GM06990 (cell line): Measurements from ENCODE around the gene ACSS1.

Experiments
- DNase-seq: peaks from one replicate; pipeline ENCODE4 v3.0.0-alpha.2; 2011; ENCODE audit not compliant: insufficient read length; ENCODE audit errors: extremely low read depth
- H3K27me3 ChIP-seq: replicated peaks from 2 replicates; pipeline ENCODE4 v1.6.0; 2011; ENCODE audit warnings: low read length; ENCODE audit not compliant: control insufficient read depth, insufficient read depth
- H3K36me3 ChIP-seq: 2 replicates; pipeline ENCODE4 v1.5.1; 2011; ENCODE audit warnings: low read length; ENCODE audit not compliant: control insufficient read depth, insufficient read depth
- H3K4me3 ChIP-seq: replicated peaks from 2 replicates; pipeline ENCODE4 v1.5.1; 2011; ENCODE audit warnings: low read depth, mild to moderate bottlenecking, control low read depth, low read length
- TF ChIP-seq, protein P1 (sequence below): IDR thresholded peaks from 2 replicates; pipeline ENCODE4 v1.5.1; 2011; ENCODE audit warnings: low read length, control low read depth, mild to moderate bottlenecking, inconsistent platforms; ENCODE audit not compliant: insufficient read depth, poor library complexity, severe bottlenecking

The ACSS1 gene

DNA sequence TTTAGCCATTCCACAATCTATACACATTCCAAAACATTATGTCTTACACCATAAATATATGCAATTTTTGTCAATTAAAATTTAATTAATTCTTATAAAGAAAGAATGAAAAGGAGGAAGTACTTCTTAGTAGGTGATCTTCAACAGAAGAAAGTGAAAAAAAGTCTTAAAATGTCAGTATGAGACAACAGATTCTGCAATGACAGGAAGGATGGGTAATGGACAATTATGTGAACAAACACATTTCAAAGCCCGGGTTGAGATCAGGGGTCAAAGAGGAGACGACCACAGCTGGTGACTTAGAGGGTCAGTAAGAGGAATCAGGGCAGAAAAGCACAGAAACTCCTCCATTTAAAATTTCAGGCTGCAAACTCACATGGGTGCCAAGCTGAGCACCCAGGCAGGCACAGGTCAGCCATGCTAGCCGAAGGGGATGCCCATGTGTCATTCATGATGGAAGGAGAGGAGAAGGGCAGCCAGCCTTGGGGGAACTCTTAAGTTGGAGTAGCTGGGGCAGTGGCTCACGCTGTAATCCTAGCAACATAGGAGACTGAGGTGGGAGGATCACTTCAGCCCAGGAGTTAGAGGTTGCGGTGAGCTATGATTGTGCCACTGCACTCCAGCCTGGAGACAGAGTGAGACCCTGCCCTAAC is 13.0 kb upstream of the ACSS1 start:
- no peak for DNase-seq
- H3K4me3 ChIP-seq, result no peak overlapping the region
- TF ChIP-seq, protein P1, sequence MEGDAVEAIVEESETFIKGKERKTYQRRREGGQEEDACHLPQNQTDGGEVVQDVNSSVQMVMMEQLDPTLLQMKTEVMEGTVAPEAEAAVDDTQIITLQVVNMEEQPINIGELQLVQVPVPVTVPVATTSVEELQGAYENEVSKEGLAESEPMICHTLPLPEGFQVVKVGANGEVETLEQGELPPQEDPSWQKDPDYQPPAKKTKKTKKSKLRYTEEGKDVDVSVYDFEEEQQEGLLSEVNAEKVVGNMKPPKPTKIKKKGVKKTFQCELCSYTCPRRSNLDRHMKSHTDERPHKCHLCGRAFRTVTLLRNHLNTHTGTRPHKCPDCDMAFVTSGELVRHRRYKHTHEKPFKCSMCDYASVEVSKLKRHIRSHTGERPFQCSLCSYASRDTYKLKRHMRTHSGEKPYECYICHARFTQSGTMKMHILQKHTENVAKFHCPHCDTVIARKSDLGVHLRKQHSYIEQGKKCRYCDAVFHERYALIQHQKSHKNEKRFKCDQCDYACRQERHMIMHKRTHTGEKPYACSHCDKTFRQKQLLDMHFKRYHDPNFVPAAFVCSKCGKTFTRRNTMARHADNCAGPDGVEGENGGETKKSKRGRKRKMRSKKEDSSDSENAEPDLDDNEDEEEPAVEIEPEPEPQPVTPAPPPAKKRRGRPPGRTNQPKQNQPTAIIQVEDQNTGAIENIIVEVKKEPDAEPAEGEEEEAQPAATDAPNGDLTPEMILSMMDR, result no peak
- no peaks in the 10 kb centered on the region for H3K36me3 ChIP-seq
- H3K27me3 ChIP-seq, result peaks cover 2% of the 10 kb centered on the region

DNA sequence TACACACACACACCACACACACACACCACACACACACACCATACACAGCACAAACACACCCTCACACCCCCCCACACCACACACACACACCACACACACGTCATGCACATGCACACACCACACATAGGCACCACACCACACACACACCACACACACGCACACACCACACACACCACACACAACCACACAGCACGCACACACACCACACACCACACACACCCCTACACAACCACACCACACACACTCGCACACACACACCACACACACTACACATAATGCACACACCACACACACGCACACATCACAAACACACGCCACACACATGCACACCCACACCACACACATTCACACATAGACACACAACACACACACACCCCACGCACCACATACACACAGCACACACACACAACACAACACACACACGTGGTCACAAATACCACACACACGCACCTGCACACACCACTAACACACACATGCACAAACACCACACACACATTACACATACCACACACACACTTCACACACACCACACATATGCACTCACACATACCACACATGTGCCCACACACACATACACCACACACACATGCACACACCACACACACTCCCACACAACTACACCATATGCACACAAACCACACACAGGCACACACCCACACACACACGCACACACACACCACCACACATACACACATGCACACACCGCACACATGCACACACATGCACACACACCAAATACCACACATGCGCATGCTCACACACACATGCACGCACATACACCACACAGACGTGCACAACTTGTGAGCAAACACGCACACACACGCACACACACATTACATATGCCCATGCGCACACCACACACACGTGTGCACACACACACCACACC is 9.4 kb upstream of the ACSS1 start:
- TF ChIP-seq, protein P1, result no peak
- DNase-seq, result no peak
- H3K27me3 ChIP-seq, result peaks cover 2% of the 10 kb centered on the region; the same call in 1 of the 2 replicates
- no peak overlapping the region for H3K4me3 ChIP-seq
- no peaks in the 10 kb centered on the region for H3K36me3 ChIP-seq

DNA sequence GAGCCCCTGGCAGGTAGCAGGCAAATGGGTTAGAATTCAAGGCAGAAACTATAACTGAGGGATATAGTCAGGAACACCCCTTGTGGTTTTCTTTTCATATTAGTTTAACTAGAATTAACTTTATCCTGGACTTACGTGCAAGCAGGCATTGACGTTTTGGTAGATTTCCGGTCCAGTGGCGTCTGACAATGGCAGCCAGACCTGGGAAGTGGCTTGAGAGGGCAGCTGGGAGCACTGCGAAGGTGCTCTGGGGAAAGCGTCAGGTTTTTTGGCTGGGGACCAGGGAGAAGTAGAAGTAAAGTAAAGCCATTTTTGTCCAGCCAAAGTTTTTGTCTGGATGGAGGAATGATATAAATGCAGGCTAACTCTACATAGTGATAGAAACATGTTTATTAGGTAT is 8.4 kb upstream of the ACSS1 start:
- TF ChIP-seq, protein P1, result no peak
- H3K27me3 ChIP-seq, result peaks cover 2% of the 10 kb centered on the region
- H3K36me3 ChIP-seq, result no peaks in the 10 kb centered on the region
- no peak for DNase-seq
- no peak overlapping the region for H3K4me3 ChIP-seq

DNA sequence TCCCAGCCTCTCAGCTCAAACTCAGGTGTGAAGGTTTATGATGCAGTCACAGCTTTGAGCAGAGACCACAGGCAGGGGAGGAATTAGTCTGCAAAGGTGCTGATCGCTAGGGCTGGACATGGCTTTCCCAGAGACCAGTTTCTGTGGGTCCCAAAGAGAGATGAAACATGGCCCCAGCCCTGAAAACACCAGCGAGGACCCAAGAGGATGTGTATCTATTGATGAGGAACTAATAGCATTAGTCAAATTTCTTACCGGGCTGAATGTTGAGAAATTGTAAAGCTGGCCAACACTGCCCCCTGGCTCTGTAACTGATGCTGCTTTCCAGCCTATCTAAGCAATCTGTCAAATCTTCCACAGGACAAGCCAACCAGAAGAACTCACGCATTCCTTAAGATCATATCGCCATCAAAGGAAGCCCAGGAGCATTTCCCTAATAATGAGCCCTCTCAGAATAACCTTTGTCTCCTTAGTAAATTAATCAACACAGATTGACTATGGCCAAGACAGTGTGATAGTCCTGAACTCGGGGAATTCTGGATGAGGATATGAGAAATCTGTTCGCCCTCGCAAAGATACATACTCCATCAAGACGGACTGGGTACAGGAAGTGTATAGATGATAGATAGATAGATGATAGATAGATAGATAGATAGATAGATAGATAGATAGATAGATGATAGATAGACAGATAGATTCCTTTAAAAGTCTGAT is 7.8 kb upstream of the ACSS1 start:
- Histone ChIP-seq H3K36me3 (no peaks in the 10 kb centered on the region), H3K27me3 (peaks cover 2% of the 10 kb centered on the region), H3K4me3 (no peak overlapping the region)
- TF ChIP-seq, protein P1, result peak; percentile 70
- DNase-seq, result no peak

DNA sequence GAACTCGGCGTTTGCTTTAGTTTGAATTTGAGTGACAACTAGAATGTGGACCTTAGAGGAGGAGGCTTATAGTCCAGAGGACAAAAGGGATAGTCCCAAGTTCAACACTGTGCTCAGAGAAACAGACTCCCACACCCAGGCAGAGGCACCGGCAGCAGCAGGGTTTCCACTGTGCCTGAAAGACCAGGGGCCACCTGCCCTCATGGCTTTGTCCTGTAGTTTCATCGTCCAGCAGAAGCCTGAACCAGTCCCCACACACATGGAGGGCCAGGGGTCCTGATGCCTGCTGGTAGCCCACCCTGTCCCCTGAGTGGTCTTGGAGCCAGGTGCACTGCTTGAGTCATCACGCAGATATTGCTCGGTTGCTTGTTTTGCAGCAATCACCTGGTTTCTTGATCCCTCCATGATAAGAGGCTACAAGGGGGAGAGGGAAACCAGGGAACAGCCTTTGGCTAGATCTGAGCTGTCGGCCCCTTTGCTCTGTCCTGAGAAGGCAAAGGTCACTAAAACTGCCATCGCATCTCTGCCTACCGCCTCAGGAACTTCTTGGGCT is 7.2 kb upstream of the ACSS1 start:
- Histone ChIP-seq H3K4me3 (no peak overlapping the region), H3K27me3 (peaks cover 2% of the 10 kb centered on the region), H3K36me3 (no peaks in the 10 kb centered on the region)
- DNase-seq, result no peak
- TF ChIP-seq, protein P1, result no peak
